ENCODE measurements around the gene BLOC1S6. TPM values are rescaled to one million over a fixed set of nuclear protein-coding genes. Genes with fewer than 3 reads are reported as not detected.

BLOC1S6 gene
- total RNA-seq, 2 donors from 2014 or later: 43.3 to 46.8 TPM

GRCh38 chr15:45604326-45604725 is 17.1 kb downstream of the BLOC1S6 start:
- H3K36me3 ChIP-seq (ENCODE audit: control insufficient read depth, insufficient read depth, low read length): peaks cover 58% of the 10 kb centered on the region

GRCh38 chr15:45606413-45606812 is 19.2 kb downstream of the BLOC1S6 start:
- no peaks in the 10 kb centered on the region for H3K4me1 Mint-ChIP-seq
- H3K4me3 Mint-ChIP-seq: no peak overlapping the region
- peaks cover 25% of the 10 kb centered on the region for H3K36me3 Mint-ChIP-seq (ENCODE audit: low read depth)
- WGBS, 2 experiments (ENCODE audit: insufficient coverage in 1 of 2, insufficient read length in 1 of 2): 94 to 95% methylated on average over 2 of the region's 3 CpGs
- no peak overlapping the region for H3K27ac Mint-ChIP-seq
- H3K27me3 Mint-ChIP-seq (ENCODE audit: insufficient read depth): peaks cover 4% of the 10 kb centered on the region
- Histone ChIP-seq H3K9ac (ENCODE audit: extremely low read depth, low read length, poor library complexity, severe bottlenecking) (no peak overlapping the region), H3K27ac (ENCODE audit: low read depth, low read length) (no peak overlapping the region), H3K36me3 (ENCODE audit: control insufficient read depth, insufficient read depth, low read length) (peaks cover 51% of the 10 kb centered on the region), H3K9me3 (ENCODE audit: control insufficient read depth, low read length) (no peaks in the 10 kb centered on the region), H3K4me3 (ENCODE audit: low read length) (no peak overlapping the region), H3K27me3 (ENCODE audit: control insufficient read depth, insufficient read depth, low read length, poor library complexity, severe bottlenecking) (peaks cover 3% of the 10 kb centered on the region), H3K4me1 (ENCODE audit: control insufficient read depth, insufficient read depth, low read length) (no peaks in the 10 kb centered on the region)
- H3K9me3 Mint-ChIP-seq: no peaks in the 10 kb centered on the region
- no peak for DNase-seq
- no peak for TF ChIP-seq CTCF (conservative IDR thresholded peaks at IDR 0.05)

More at GRCh38 chr15:45604326-45604725, 17.1 kb downstream of the BLOC1S6 start:
- Mint-ChIP-seq H3K4me1 (no peaks in the 10 kb centered on the region), H3K27me3 (ENCODE audit: insufficient read depth) (no peaks in the 10 kb centered on the region), H3K36me3 (ENCODE audit: low read depth) (peaks cover 33% of the 10 kb centered on the region), H3K27ac (no peak overlapping the region), H3K9me3 (no peaks in the 10 kb centered on the region), H3K4me3 (no peak overlapping the region)
- Histone ChIP-seq H3K9me3 (ENCODE audit: control insufficient read depth, low read length) (no peaks in the 10 kb centered on the region), H3K9ac (ENCODE audit: extremely low read depth, low read length, poor library complexity, severe bottlenecking) (no peak overlapping the region), H3K4me1 (ENCODE audit: control insufficient read depth, insufficient read depth, low read length) (no peaks in the 10 kb centered on the region), H3K27me3 (ENCODE audit: control insufficient read depth, insufficient read depth, low read length, poor library complexity, severe bottlenecking) (no peaks in the 10 kb centered on the region), H3K27ac (ENCODE audit: low read depth, low read length) (no peak overlapping the region), H3K4me3 (ENCODE audit: low read length) (no peak overlapping the region)
- TF ChIP-seq CTCF (conservative IDR thresholded peaks at IDR 0.05): no peak
- no peak for DNase-seq
- WGBS, 2 experiments (ENCODE audit: insufficient coverage in 1 of 2, insufficient read length in 1 of 2): 93 to 100% methylated on average over 1 of the region's 1 CpG

GRCh38 chr15:45606841-45607240 is 19.7 kb downstream of the BLOC1S6 start:
- Histone ChIP-seq H3K27me3 (ENCODE audit: control insufficient read depth, insufficient read depth, low read length, poor library complexity, severe bottlenecking) (peaks cover 8% of the 10 kb centered on the region), H3K36me3 (ENCODE audit: control insufficient read depth, insufficient read depth, low read length) (peaks cover 50% of the 10 kb centered on the region), H3K4me3 (ENCODE audit: low read length) (no peak overlapping the region), H3K9ac (ENCODE audit: extremely low read depth, low read length, poor library complexity, severe bottlenecking) (no peak overlapping the region), H3K27ac (ENCODE audit: low read depth, low read length) (no peak overlapping the region), H3K4me1 (ENCODE audit: control insufficient read depth, insufficient read depth, low read length) (no peaks in the 10 kb centered on the region), H3K9me3 (ENCODE audit: control insufficient read depth, low read length) (no peaks in the 10 kb centered on the region)
- 100% methylated on average over 1 of the region's 1 CpG; no CpG with 5 or more reads in 1 of the 2 experiments for WGBS, 2 experiments (ENCODE audit: insufficient coverage in 1 of 2, insufficient read length in 1 of 2)
- H3K27me3 Mint-ChIP-seq (ENCODE audit: insufficient read depth): peaks cover 8% of the 10 kb centered on the region
- no peak for TF ChIP-seq CTCF (conservative IDR thresholded peaks at IDR 0.05)
- no peaks in the 10 kb centered on the region for H3K9me3 Mint-ChIP-seq
- peaks cover 22% of the 10 kb centered on the region for H3K36me3 Mint-ChIP-seq (ENCODE audit: low read depth)
- DNase-seq: no peak
- H3K4me1 Mint-ChIP-seq: no peaks in the 10 kb centered on the region
- no peak overlapping the region for H3K27ac Mint-ChIP-seq
- no peak overlapping the region for H3K4me3 Mint-ChIP-seq
